ENCODE data around the gene SLC22A3. TPM values are rescaled to one million over a fixed set of nuclear protein-coding genes. Genes with fewer than 3 reads are reported as not detected.

Gene SLC22A3
- total RNA-seq, 3 donors from 2014 or later: 1.4 to 7.3 (median 1.6) TPM

GRCh38 chr6:160426136-160426535, 78.0 kb downstream of the SLC22A3 start:
- H3K4me1 ChIP-seq (ENCODE audit: low read depth): no peaks in the 10 kb centered on the region
- intact Hi-C loops (cut with DNase I, micrococcal nuclease): no loop called here
- H3K9me3 ChIP-seq: no peaks in the 10 kb centered on the region
- TF ChIP-seq CTCF (IDR thresholded peaks at IDR 0.05): no peak
- DNase-seq (no peak), ATAC-seq (no peak)
- H3K4me3 ChIP-seq: no peak overlapping the region
- no peaks in the 10 kb centered on the region for H3K36me3 ChIP-seq (ENCODE audit: low read depth)

- no peak for DNase-seq
- Histone ChIP-seq H3K9me3 (no peaks in the 10 kb centered on the region), H3K36me3 (ENCODE audit: low read depth) (no peaks in the 10 kb centered on the region), H3K4me1 (ENCODE audit: low read depth) (no peaks in the 10 kb centered on the region), H3K4me3 (no peak overlapping the region)
- intact Hi-C loops (cut with DNase I, micrococcal nuclease): no loop called here
- TF ChIP-seq CTCF (IDR thresholded peaks at IDR 0.05): no peak
- no peak for ATAC-seq
Measured at GRCh38 chr6:160427312-160428068, 79.3 kb downstream of the SLC22A3 start.

GRCh38 chr6:160428069-160428430, 79.9 kb downstream of the SLC22A3 start:
- intact Hi-C loops (cut with DNase I, micrococcal nuclease): no loop called here
- DNase-seq: no peak
- no peak overlapping the region for H3K4me3 ChIP-seq
- no peak for TF ChIP-seq CTCF (IDR thresholded peaks at IDR 0.05)
- H3K36me3 ChIP-seq (ENCODE audit: low read depth): no peaks in the 10 kb centered on the region
- H3K4me1 ChIP-seq (ENCODE audit: low read depth): no peaks in the 10 kb centered on the region
- H3K9me3 ChIP-seq: no peaks in the 10 kb centered on the region
- no peak for ATAC-seq

- TF ChIP-seq CTCF (IDR thresholded peaks at IDR 0.05): no peak
- ATAC-seq: no peak
- intact Hi-C loops (cut with DNase I, micrococcal nuclease): no loop called here
- H3K36me3 ChIP-seq (ENCODE audit: low read depth): no peaks in the 10 kb centered on the region
- no peaks in the 10 kb centered on the region for H3K9me3 ChIP-seq
- H3K4me1 ChIP-seq (ENCODE audit: low read depth): no peaks in the 10 kb centered on the region
- no peak overlapping the region for H3K4me3 ChIP-seq
- no peak for DNase-seq
Measured at GRCh38 chr6:160428818-160429619, 80.8 kb downstream of the SLC22A3 start.

- intact Hi-C loops (cut with DNase I, micrococcal nuclease): no loop called here
- DNase-seq (no peak), ATAC-seq (no peak)
- no peak for TF ChIP-seq CTCF (IDR thresholded peaks at IDR 0.05)
- Histone ChIP-seq H3K4me3 (no peak overlapping the region), H3K9me3 (no peaks in the 10 kb centered on the region), H3K36me3 (ENCODE audit: low read depth) (no peaks in the 10 kb centered on the region), H3K4me1 (ENCODE audit: low read depth) (no peaks in the 10 kb centered on the region)
Measured at GRCh38 chr6:160429620-160429895, 81.4 kb downstream of the SLC22A3 start.
